B cell (primary cell): ENCODE measurements around the gene EFCC1. TPM values are rescaled to one million over a fixed set of nuclear protein-coding genes. Genes with fewer than 3 reads are reported as not detected.

Experiments
- ATAC-seq: fragments of 200-7000 bp; cut with Tn5 transposase; one replicate; pipeline ENCODE4 v1.10.0; 2021; ENCODE audit warnings: low read depth, mild to moderate bottlenecking, moderate number of reproducible peaks, moderate library complexity
- CTCF ChIA-PET: fragments of 350-600 bp; sonication (Branson Sonifier 250); formaldehyde crosslinking; loops from one replicate; lab custom pipeline; 2021; ENCODE audit warnings: antibody characterized with exemption, inconsistent platforms; lab: Charles Lee
- POLR2A ChIA-PET: fragments of 350-600 bp; sonication (Branson Sonifier 250); formaldehyde crosslinking; loops from one replicate; lab custom pipeline; 2021; ENCODE audit warnings: antibody characterized with exemption; lab: Charles Lee
- DNase-seq: peaks from one replicate; pipeline ENCODE4 v3.0.0; 2013
- H2AFZ ChIP-seq: 2 replicates; pipeline ENCODE4 v1.6.1; 2012; ENCODE audit warnings: mild to moderate bottlenecking, low read depth, low read length; ENCODE audit not compliant: insufficient read depth, poor library complexity, severe bottlenecking
- H3K27ac ChIP-seq, 2 donors: 1 replicate in 1 of 2; 2 replicates in 1 of 2; pipeline ENCODE4 v1.5.1; 2012 to 2013; ENCODE audit warnings: low read length in 2 of 2, mild to moderate bottlenecking in 2 of 2, moderate library complexity in 1 of 2
- H3K27me3 ChIP-seq, 4 experiments: fragments of 200-600 bp in 1 of 4; sonication (generic) in 1 of 4; replicated peaks in 1 of 4; 1 replicate in 2 of 4; 2 replicates in 2 of 4; pipeline versions ENCODE4 v1.6.1 to v1.7.0; 2013 to 2016; ENCODE audit warnings: low read length in 3 of 4, mild to moderate bottlenecking in 2 of 4, mixed read lengths in 1 of 4, moderate library complexity in 1 of 4; ENCODE audit not compliant: insufficient read depth in 4 of 4, control insufficient read depth in 3 of 4; ENCODE audit errors: control extremely low read depth in 1 of 4
- H3K36me3 ChIP-seq, 2 experiments: replicated peaks in 1 of 2; 1 replicate in 1 of 2; 2 replicates in 1 of 2; pipeline versions ENCODE4 v1.6.1 to v1.7.1; 2013; ENCODE audit warnings: low read length in 1 of 2; ENCODE audit not compliant: insufficient read depth in 2 of 2, control insufficient read depth in 1 of 2; ENCODE audit errors: control extremely low read depth in 1 of 2, extremely low read depth in 1 of 2
- H3K4me1 ChIP-seq, 2 donors: fragments of 200-600 bp in 1 of 2; sonication (generic) in 1 of 2; 1 replicate in 1 of 2; 2 replicates in 1 of 2; pipeline versions ENCODE4 v1.5.1 to v1.6.1; 2013 to 2017; ENCODE audit warnings: low read length in 2 of 2; ENCODE audit not compliant: control insufficient read depth in 2 of 2, insufficient read depth in 2 of 2
- H3K4me2 ChIP-seq: replicated peaks from 2 replicates; pipeline ENCODE3; 2012; ENCODE audit warnings: mild to moderate bottlenecking, low read depth, low read length; ENCODE audit not compliant: poor library complexity, severe bottlenecking
- H3K4me3 ChIP-seq, 5 experiments: fragments of 200-600 bp in 1 of 5; sonication (generic) in 1 of 5; 1 replicate in 3 of 5; 2 replicates in 2 of 5; pipeline versions ENCODE4 v1.5.1 to v1.7.0; 2011 to 2016; ENCODE audit warnings: low read length in 4 of 5, mild to moderate bottlenecking in 4 of 5, low read depth in 2 of 5, control low read depth in 1 of 5, moderate library complexity in 1 of 5; ENCODE audit not compliant: insufficient read depth in 1 of 5; ENCODE audit errors: control extremely low read depth in 1 of 5, extremely low read depth in 1 of 5
- H3K79me2 ChIP-seq: fragments of 200-600 bp; sonication (generic); one replicate; pipeline ENCODE4 v1.6.0; 2016; ENCODE audit warnings: low read length; ENCODE audit not compliant: control insufficient read depth, insufficient read depth
- H3K9ac ChIP-seq: fragments of 200-600 bp; sonication (generic); 2 replicates; pipeline ENCODE4 v1.6.1; 2017; ENCODE audit warnings: mild to moderate bottlenecking, low read length, moderate library complexity
- H3K9me3 ChIP-seq, 3 donors: one replicate each; pipeline versions ENCODE4 v1.6.1 to v1.7.1; 2013; ENCODE audit warnings: low read length in 2 of 3; ENCODE audit not compliant: control insufficient read depth in 2 of 3, insufficient read depth in 1 of 3; ENCODE audit errors: control extremely low read depth in 1 of 3
- H4K20me1 ChIP-seq: 2 replicates; pipeline ENCODE4 v1.6.0; 2012; ENCODE audit warnings: mild to moderate bottlenecking, low read length; ENCODE audit not compliant: insufficient read depth, control insufficient read depth, poor library complexity, severe bottlenecking
- H3K27ac Mint-ChIP-seq: one replicate; pipeline ENCODE4 v1.8.0; 2021; ENCODE audit warnings: mixed read lengths
- H3K27me3 Mint-ChIP-seq: one replicate; pipeline ENCODE4 v1.8.0; 2021; ENCODE audit warnings: mixed read lengths
- H3K4me1 Mint-ChIP-seq: one replicate; pipeline ENCODE4 v1.8.0; 2021; ENCODE audit warnings: mixed read lengths
- H3K4me3 Mint-ChIP-seq: one replicate; pipeline ENCODE4 v1.8.0; 2021; ENCODE audit warnings: mixed read lengths
- H3K9me3 Mint-ChIP-seq: one replicate; pipeline ENCODE4 v1.8.0; 2022; ENCODE audit warnings: mixed read lengths; ENCODE audit not compliant: insufficient read depth
- EZH2 ChIP-seq: IDR thresholded peaks from 2 replicates; pipeline ENCODE4 v1.6.1; 2012; ENCODE audit warnings: borderline replicate concordance, low read depth, mild to moderate bottlenecking, moderate library complexity, low read length; ENCODE audit not compliant: insufficient read depth, poor library complexity, severe bottlenecking
- WGBS: methylation state at CpG from one replicate; pipeline ENCODE4 v1.1.5; 2013; ENCODE audit warnings: missing lambda C conversion rate; ENCODE audit not compliant: insufficient coverage; 5-methylcytosine and 5-hydroxymethylcytosine counted together
- intact Hi-C: fragments of 100-400 bp; cut with micrococcal nuclease; formaldehyde crosslinking; loops from one replicate; pipeline ENCODE4 v1.10.0; 2022
- polyA plus RNA-seq: library from polyadenylated mRNA; depleted of rRNA; stranded (reverse); fragments of >200 nt; gene quantifications from 2 replicates; pipeline ENCODE4 v1.2.3, GENCODE V29; 2012
- total RNA-seq, 2 donors: library from RNA; stranded (reverse); fragments of 120-200 nt in 1 of 2; gene quantifications; 1 replicate in 1 of 2; 2 replicates in 1 of 2; pipeline versions ENCODE4 v1.2.3 to v1.2.4, GENCODE V29; 2013 to 2022
- TF ChIP-seq, protein P1 (sequence below): fragments of 200-600 bp; IDR thresholded peaks from one replicate; pipeline ENCODE4 v1.8.0; 2022; ENCODE audit warnings: antibody characterized with exemption, mild to moderate bottlenecking

The EFCC1 gene
- total and polyA plus RNA-seq, 2 donors (not counting 1 experiment from before 2014, with no cell fraction given), result 0.06 TPM; not detected in 1

DNA sequence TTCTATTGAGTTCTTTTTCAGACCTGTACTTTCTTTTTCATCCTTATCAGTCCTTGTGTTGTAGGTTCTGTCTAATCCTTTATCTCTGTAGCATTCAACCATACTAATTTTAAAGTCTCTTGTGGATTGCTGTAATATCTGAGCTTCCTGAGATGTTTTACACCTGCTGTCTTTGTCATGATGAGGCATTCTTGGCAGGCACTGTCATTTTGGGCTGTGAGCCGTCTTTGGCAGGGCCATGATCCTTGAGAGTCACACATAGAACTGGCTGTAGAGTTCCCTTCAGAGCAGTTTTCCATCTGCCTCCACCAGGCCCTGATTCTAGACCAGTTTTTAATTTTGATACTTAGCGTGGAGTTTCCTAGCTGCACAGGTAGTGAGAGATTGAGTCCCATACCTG lies 6.7 kb downstream of the EFCC1 start:
- intact Hi-C loops, result no loop called here
- CTCF ChIA-PET, result interaction anchor here (1.0 to 2.8 kb wide), 3 partner anchors 8 to 38 kb away, joined by 4 to 9 read pairs (median 6); no protein-coding TSS in a partner anchor
- H3K79me2 ChIP-seq, result no peaks in the 10 kb centered on the region
- H4K20me1 ChIP-seq, result no peaks in the 10 kb centered on the region
- Mint-ChIP-seq H3K4me1 (peaks cover 11% of the 10 kb centered on the region), H3K4me3 (no peak overlapping the region), H3K9me3 (no peaks in the 10 kb centered on the region), H3K27ac (no peak overlapping the region), H3K27me3 (peaks cover 35% of the 10 kb centered on the region)
- no peak overlapping the region for H3K9ac ChIP-seq
- H3K9me3 ChIP-seq, result peaks cover 0 to 7% (median 0%) of the 10 kb centered on the region in 3 donors
- H3K4me1 ChIP-seq, result peaks cover 9 to 12% of the 10 kb centered on the region in 2 donors
- no peak overlapping the region for H3K4me2 ChIP-seq
- no peak overlapping the region for H3K27ac ChIP-seq
- 25% methylated on average over 1 of the region's 2 CpGs for WGBS
- H2AFZ ChIP-seq, result no peak overlapping the region
- POLR2A ChIA-PET, result no interaction called here
- no peak for DNase-seq
- no peak for ATAC-seq
- no peak overlapping the region for H3K4me3 ChIP-seq
- TF ChIP-seq, protein P1, sequence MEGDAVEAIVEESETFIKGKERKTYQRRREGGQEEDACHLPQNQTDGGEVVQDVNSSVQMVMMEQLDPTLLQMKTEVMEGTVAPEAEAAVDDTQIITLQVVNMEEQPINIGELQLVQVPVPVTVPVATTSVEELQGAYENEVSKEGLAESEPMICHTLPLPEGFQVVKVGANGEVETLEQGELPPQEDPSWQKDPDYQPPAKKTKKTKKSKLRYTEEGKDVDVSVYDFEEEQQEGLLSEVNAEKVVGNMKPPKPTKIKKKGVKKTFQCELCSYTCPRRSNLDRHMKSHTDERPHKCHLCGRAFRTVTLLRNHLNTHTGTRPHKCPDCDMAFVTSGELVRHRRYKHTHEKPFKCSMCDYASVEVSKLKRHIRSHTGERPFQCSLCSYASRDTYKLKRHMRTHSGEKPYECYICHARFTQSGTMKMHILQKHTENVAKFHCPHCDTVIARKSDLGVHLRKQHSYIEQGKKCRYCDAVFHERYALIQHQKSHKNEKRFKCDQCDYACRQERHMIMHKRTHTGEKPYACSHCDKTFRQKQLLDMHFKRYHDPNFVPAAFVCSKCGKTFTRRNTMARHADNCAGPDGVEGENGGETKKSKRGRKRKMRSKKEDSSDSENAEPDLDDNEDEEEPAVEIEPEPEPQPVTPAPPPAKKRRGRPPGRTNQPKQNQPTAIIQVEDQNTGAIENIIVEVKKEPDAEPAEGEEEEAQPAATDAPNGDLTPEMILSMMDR, result no peak
- no peak for TF ChIP-seq EZH2
- peaks cover 0 to 24% (median 11%) of the 10 kb centered on the region in 4 experiments for H3K27me3 ChIP-seq
- no peaks in the 10 kb centered on the region for H3K36me3 ChIP-seq

DNA sequence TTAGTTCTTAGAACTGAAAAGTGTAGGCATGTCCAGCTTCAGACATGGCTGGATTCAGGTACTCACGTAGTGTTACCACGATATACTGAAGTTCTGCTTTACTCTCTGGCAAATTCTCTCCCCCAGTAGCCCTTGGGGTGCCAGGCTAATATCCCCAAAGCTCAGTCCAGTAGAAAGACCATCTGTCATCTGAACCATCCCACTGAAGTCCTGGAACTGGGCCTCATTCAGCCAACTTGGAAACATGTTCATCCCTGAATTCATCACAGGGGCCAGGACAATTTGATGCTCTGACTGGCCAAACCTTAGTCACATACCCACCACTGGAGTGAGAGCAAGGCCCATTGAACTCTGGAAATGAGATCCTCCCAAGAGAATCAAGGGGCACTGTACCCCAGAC lies 8.2 kb downstream of the EFCC1 start:
- WGBS, result 100% methylated on average over 2 of the region's 2 CpGs
- H2AFZ ChIP-seq, result no peak overlapping the region
- CTCF ChIA-PET, result interaction anchor here (1.6 kb wide), 1 partner anchor 315 kb away, joined by 4 read pairs; no protein-coding TSS in a partner anchor
- no peak overlapping the region for H3K27ac ChIP-seq
- no peaks in the 10 kb centered on the region for H3K4me1 ChIP-seq
- H3K4me3 Mint-ChIP-seq, result no peak overlapping the region
- TF ChIP-seq EZH2, result no peak
- TF ChIP-seq, protein P1, result no peak
- H3K27ac Mint-ChIP-seq, result no peak overlapping the region
- H3K27me3 Mint-ChIP-seq, result peaks cover 22% of the 10 kb centered on the region
- no peak overlapping the region for H3K4me3 ChIP-seq
- H3K79me2 ChIP-seq, result no peaks in the 10 kb centered on the region
- H3K9ac ChIP-seq, result no peak overlapping the region
- no peaks in the 10 kb centered on the region for H3K9me3 Mint-ChIP-seq
- no peak overlapping the region for H3K4me2 ChIP-seq
- peaks cover 0 to 3% (median 0%) of the 10 kb centered on the region in 3 donors for H3K9me3 ChIP-seq
- intact Hi-C loops, result no loop called here
- POLR2A ChIA-PET, result no interaction called here
- DNase-seq, result no peak
- ATAC-seq, result no peak
- peaks cover 2% of the 10 kb centered on the region for H3K4me1 Mint-ChIP-seq
- H3K27me3 ChIP-seq, result peaks cover 0 to 10% (median 4%) of the 10 kb centered on the region in 4 experiments
- H3K36me3 ChIP-seq, result no peaks in the 10 kb centered on the region
- no peaks in the 10 kb centered on the region for H4K20me1 ChIP-seq
